NCI-H345 treated with DMSO at 0.1 percent for 48 hours (cell line): ENCODE data around the gene MYRF.

Source experiments
- DNase-seq: peaks from one replicate; lab custom pipeline; 2025; ENCODE audit not compliant: unreplicated experiment; lab: John Stamatoyannopoulos, UW

MYRF gene

GRCh38 chr11:61793083-61793828 lies 40.8 kb downstream of the MYRF start:
- DNase-seq: no peak

GRCh38 chr11:61793829-61794204 lies 41.4 kb downstream of the MYRF start:
- no peak for DNase-seq

DNA sequence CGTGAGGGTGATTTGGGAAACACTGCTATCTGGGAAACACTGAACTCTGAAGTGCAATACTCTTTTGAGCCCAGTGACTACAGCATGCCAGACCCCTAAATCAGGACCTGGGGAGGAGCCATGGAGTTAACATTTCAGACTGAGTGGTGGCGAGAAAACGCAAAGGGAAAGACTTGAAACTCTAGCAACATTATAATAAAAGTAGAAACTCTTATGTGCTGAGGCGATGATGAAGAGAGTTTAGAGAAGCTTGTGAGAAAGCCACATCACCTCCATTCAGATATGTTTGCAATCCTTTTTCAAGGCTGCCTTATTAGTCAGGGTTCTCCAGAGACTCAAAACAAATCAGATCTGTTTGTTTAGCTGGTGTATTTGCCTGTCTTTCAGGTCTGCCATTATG lies 42.1 kb downstream of the MYRF start:
- DNase-seq: no peak

GRCh38 chr11:61795459-61795858 lies 43.0 kb downstream of the MYRF start:
- DNase-seq: no peak

DNA sequence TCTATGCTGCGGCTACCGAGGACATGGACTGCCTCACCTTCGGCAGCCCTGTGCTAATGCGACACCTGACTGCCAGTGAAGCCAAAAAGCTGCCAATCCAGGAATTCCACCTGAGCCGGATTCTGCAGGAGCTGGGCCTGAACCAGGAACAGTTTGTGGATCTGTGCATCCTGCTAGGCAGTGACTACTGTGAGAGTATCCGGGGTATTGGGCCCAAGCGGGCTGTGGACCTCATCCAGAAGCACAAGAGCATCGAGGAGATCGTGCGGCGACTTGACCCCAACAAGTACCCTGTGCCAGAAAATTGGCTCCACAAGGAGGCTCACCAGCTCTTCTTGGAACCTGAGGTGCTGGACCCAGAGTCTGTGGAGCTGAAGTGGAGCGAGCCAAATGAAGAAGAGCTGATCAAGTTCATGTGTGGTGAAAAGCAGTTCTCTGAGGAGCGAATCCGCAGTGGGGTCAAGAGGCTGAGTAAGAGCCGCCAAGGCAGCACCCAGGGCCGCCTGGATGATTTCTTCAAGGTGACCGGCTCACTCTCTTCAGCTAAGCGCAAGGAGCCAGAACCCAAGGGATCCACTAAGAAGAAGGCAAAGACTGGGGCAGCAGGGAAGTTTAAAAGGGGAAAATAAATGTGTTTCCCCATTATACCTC lies 43.6 kb downstream of the MYRF start:
- DNase-seq: no peak

- DNase-seq: peak; percentile 35
Observed at GRCh38 chr11:61797263-61797944, 45.0 kb downstream of the MYRF start.

GRCh38 chr11:61799665-61800284 lies 47.3 kb downstream of the MYRF start:
- DNase-seq: no peak

DNA sequence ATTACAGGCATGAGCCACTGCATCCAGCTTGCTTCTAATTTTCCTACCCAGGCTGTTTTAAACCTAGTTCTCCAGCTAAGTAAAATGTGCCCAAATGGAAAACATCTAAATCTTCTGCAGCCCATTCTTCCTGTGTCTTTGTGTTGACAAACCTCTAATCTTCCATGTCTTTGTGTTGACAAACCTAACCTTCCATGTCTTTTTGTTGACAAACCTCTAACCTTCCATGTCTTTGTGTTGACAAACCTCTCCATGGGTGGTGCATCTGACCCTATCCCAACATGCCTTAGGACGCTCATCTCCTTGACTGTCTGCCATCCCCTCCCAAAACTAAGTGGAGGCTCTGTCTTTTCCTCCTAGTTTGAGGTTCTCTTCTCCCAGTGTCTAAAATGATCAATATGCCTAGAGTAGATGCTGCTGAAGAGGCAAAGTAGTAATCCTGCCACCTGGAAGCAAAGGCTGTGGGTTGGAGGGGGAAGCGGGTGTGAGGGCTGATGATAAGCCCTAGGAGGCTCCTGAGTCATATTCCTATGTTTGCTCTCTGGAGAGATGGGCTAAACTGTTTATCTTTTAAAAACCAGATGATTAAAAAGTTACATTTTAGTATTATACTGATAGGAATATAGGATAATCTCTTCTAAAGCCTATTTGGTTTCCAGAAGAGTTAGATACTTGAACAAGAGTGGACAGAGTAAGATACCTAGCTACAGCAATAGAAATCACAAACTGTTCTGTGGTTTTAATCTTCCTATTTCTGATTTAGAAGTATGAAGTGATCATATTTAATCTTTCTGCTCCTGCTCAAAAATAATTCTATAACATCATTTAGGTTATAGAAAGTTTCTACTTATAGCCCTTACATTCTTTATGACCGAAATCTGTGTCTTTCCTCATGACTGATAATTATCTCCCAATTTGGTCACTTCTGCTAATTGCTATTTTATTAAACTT lies 48.2 kb downstream of the MYRF start:
- DNase-seq: no peak

GRCh38 chr11:61802605-61803004 lies 50.2 kb downstream of the MYRF start:
- DNase-seq: no peak

DNA sequence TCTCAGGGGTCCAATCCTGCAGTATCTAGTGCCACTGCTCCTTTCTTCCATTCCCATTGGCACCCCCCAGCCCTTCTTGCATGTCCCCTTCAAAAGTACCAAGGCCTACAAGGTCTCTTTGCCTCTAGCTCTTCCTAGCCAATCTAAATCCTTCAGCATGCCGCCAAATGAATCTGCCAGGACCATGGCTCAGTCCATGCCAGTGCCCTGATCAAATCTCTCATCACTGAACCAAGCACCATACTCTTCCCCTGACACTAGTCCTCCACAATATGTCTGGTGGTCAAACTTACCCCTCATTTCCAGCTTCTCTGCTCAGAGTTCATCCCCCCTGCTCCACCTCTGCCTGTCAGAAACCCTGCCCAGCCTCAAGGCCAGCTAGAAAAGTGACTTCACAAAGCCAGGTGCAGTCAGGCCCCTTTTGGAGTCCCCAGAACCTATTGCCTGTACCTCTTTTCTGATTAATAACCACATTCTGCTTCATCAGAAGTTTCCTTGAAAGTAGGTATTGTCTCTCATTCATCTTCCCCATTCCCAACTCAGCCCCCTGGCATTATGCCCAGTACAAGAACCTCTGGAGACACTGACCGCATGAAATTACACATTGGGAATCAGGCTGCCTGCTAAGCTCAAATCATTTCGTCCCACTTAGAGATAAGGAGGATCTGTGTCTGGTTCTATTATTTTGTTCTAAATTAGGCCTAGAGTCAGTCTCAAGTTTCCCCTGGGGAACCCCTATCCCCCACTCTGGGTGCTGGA lies 51.6 kb downstream of the MYRF start:
- no peak for DNase-seq

- DNase-seq: no peak
Observed at GRCh38 chr11:61805146-61805545, 52.7 kb downstream of the MYRF start.

DNA sequence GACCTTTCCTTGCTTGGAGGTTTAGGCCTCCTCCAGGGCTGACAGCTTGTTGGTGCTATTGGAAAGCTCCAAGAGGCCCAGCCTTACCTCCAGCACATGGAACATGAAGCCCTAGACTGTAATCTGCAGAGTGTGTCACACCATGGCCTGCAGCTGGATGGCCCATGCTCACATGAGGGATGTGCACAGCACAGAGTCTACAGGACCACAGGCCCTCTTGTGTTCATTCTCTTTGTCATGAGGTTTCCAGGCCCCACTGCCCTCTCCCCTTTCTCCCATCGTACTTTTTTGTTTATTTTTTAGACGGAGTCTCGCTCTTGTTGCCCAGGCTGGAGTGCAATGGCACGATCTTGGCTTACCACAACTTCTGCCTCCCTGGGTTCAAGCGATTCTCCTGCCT lies 54.3 kb downstream of the MYRF start:
- DNase-seq: no peak

DNA sequence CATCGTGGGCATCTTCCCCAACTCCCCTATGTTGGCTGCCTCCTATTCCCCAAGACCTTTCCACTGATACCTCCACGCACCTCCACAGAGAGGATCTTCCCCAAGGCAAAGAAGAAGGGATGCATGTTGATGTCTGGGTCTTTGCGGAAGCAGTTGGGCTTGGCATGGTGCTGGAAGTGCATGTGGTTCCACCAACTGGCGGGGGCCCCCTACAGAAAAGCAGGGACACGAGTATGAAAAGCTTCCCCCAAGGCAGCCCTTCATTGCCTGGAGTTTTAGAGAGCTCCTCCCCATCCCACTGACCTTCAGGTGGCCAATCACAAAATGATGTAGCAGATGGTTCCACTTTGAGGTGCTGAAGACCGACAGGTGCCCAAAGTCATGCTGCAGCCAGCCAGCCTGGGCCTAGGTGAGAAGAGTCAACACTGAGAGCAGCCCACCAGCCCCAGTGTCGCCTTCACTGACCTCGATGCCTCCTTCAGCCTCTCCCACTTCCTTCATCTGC lies 58.3 kb downstream of the MYRF start:
- no peak for DNase-seq

- no peak for DNase-seq
Observed at GRCh38 chr11:61811831-61812230, 59.4 kb downstream of the MYRF start.

GRCh38 chr11:61812736-61813411 lies 60.4 kb downstream of the MYRF start:
- no peak for DNase-seq

- DNase-seq: no peak
Observed at GRCh38 chr11:61814247-61814957, 62.0 kb downstream of the MYRF start.

DNA sequence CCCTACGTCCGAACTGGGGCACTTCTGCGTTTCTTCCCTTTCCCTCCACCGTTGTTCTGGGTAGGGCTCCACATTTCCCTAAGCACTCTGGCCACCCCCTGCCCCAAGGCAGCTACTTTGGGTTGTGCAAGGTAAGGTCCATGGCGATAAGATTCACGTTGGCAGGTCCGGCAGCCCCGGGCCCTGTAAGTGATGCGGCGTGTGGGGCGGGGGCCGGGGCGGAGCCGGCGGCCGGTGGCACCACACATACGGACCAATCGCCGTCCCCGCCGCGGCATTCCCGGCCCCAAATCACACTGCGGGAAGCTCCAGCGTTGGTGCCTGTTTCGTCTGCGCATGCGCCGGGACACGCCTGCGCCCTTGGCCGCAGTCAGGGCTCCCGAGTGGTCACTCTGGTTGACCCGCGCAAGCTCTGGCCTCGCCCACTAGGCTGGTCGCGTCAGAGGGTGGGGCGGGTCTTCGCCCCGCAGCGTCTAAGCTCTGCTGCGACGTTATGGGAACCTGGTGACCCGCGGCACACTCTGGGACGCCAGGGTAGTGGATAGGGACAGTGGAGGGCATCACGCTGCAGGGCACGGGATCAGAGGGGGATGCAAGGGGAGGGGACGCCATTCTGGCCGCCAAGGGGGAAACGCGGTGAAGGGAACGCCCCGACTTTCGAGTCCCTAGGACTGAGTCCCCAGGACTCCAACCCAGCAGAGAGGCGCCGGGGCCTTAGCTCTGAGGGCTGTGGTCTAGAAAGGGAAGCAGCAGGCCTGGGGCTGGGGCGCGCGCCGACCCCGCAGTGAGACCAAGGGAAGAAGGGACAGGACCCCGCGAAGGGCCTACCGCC lies 62.7 kb downstream of the MYRF start:
- DNase-seq: peak; percentile 76
